ENCODE measurements around the gene MEG3.

The MEG3 gene

GRCh38 chr14:100851586-100851916 is 25.6 kb downstream of the MEG3 start:
- DNase-seq (ENCODE audit: insufficient read length, low spot score): no peak
- no peak for FAIRE-seq
- TF ChIP-seq POU2F2 (IDR thresholded peaks at IDR 0.05; ENCODE audit: low read depth, low read length) (no peak), SPI1 (IDR thresholded peaks at IDR 0.05; ENCODE audit: low read depth, low read length) (no peak), POLR2AphosphoS5 (IDR thresholded peaks at IDR 0.05; ENCODE audit: low read depth, low read length) (no peak), TAF1 (IDR thresholded peaks at IDR 0.05; ENCODE audit: low read depth, low read length) (no peak), PAX5 (IDR thresholded peaks at IDR 0.05; ENCODE audit: insufficient read depth, low read length, severe bottlenecking) (no peak)

GRCh38 chr14:100851946-100852620 is 26.2 kb downstream of the MEG3 start:
- TF ChIP-seq PAX5 (IDR thresholded peaks at IDR 0.05; ENCODE audit: insufficient read depth, low read length, severe bottlenecking) (no peak), POU2F2 (IDR thresholded peaks at IDR 0.05; ENCODE audit: low read depth, low read length) (no peak), POLR2A (IDR thresholded peaks at IDR 0.05; ENCODE audit: low read depth, low read length) (no peak), POLR2AphosphoS5 (IDR thresholded peaks at IDR 0.05; ENCODE audit: low read depth, low read length) (no peak), TAF1 (IDR thresholded peaks at IDR 0.05; ENCODE audit: low read depth, low read length) (no peak), SPI1 (IDR thresholded peaks at IDR 0.05; ENCODE audit: low read depth, low read length) (no peak)
- DNase-seq (ENCODE audit: insufficient read length, low spot score): no peak
- FAIRE-seq: no peak

- FAIRE-seq (no peak), DNase-seq (ENCODE audit: insufficient read length, low spot score) (no peak)
- no peak for TF ChIP-seq TAF1 (IDR thresholded peaks at IDR 0.05; ENCODE audit: low read depth, low read length)
Measured at GRCh38 chr14:100854435-100854834, 28.5 kb downstream of the MEG3 start.

GRCh38 chr14:100855256-100855930 is 29.5 kb downstream of the MEG3 start:
- TF ChIP-seq TAF1 (IDR thresholded peaks at IDR 0.05; ENCODE audit: low read depth, low read length): no peak
- no peak for TF ChIP-seq POU2F2 (IDR thresholded peaks at IDR 0.05; ENCODE audit: low read depth, low read length)
- no peak for TF ChIP-seq PAX5 (IDR thresholded peaks at IDR 0.05; ENCODE audit: insufficient read depth, low read length, severe bottlenecking)
- DNase-seq (ENCODE audit: insufficient read length, low spot score) (no peak), FAIRE-seq (no peak)

GRCh38 chr14:100856056-100856950 is 30.4 kb downstream of the MEG3 start:
- DNase-seq (ENCODE audit: insufficient read length, low spot score): no peak

GRCh38 chr14:100857233-100857922 is 31.5 kb downstream of the MEG3 start:
- TF ChIP-seq POLR2A (IDR thresholded peaks at IDR 0.05; ENCODE audit: low read depth, low read length) (no peak), SPI1 (IDR thresholded peaks at IDR 0.05; ENCODE audit: low read depth, low read length) (no peak), PAX5 (IDR thresholded peaks at IDR 0.05; ENCODE audit: insufficient read depth, low read length, severe bottlenecking) (no peak), POU2F2 (IDR thresholded peaks at IDR 0.05; ENCODE audit: low read depth, low read length) (no peak), POLR2AphosphoS5 (IDR thresholded peaks at IDR 0.05; ENCODE audit: low read depth, low read length) (no peak), TAF1 (IDR thresholded peaks at IDR 0.05; ENCODE audit: low read depth, low read length) (no peak)
- no peak for FAIRE-seq
- DNase-seq (ENCODE audit: insufficient read length, low spot score): no peak

More at GRCh38 chr14:100856056-100856950, 30.4 kb downstream of the MEG3 start:
- no peak for FAIRE-seq
- TF ChIP-seq POU2F2 (IDR thresholded peaks at IDR 0.05; ENCODE audit: low read depth, low read length) (no peak), PAX5 (IDR thresholded peaks at IDR 0.05; ENCODE audit: insufficient read depth, low read length, severe bottlenecking) (no peak), POLR2AphosphoS5 (IDR thresholded peaks at IDR 0.05; ENCODE audit: low read depth, low read length) (no peak), POLR2A (IDR thresholded peaks at IDR 0.05; ENCODE audit: low read depth, low read length) (no peak), SPI1 (IDR thresholded peaks at IDR 0.05; ENCODE audit: low read depth, low read length) (no peak), TAF1 (IDR thresholded peaks at IDR 0.05; ENCODE audit: low read depth, low read length) (no peak)

GRCh38 chr14:100857923-100858837 is 32.3 kb downstream of the MEG3 start:
- no peak for FAIRE-seq

GRCh38 chr14:100858838-100859220 is 32.9 kb downstream of the MEG3 start:
- FAIRE-seq: no peak
- TF ChIP-seq POLR2A (IDR thresholded peaks at IDR 0.05; ENCODE audit: low read depth, low read length) (no peak), PAX5 (IDR thresholded peaks at IDR 0.05; ENCODE audit: insufficient read depth, low read length, severe bottlenecking) (no peak), POU2F2 (IDR thresholded peaks at IDR 0.05; ENCODE audit: low read depth, low read length) (no peak), SPI1 (IDR thresholded peaks at IDR 0.05; ENCODE audit: low read depth, low read length) (no peak)
- DNase-seq (ENCODE audit: insufficient read length, low spot score): no peak

More at GRCh38 chr14:100857923-100858837, 32.3 kb downstream of the MEG3 start:
- DNase-seq (ENCODE audit: insufficient read length, low spot score): no peak
- TF ChIP-seq PAX5 (IDR thresholded peaks at IDR 0.05; ENCODE audit: insufficient read depth, low read length, severe bottlenecking) (no peak), SPI1 (IDR thresholded peaks at IDR 0.05; ENCODE audit: low read depth, low read length) (no peak), TAF1 (IDR thresholded peaks at IDR 0.05; ENCODE audit: low read depth, low read length) (no peak), POLR2A (IDR thresholded peaks at IDR 0.05; ENCODE audit: low read depth, low read length) (no peak), POU2F2 (IDR thresholded peaks at IDR 0.05; ENCODE audit: low read depth, low read length) (no peak), POLR2AphosphoS5 (IDR thresholded peaks at IDR 0.05; ENCODE audit: low read depth, low read length) (no peak)
